Measurements from ENCODE around the gene DNAJB13. TPM values are rescaled to one million over a fixed set of nuclear protein-coding genes. Genes with fewer than 3 reads are reported as not detected.
A peak's percentile ranks its signal among the peaks of the same experiment; 100 is the strongest.

The DNAJB13 gene
- total and polyA plus RNA-seq, 2 of the 13 experiments (the other 11 are each of a cell fraction or from before 2014, with no cell fraction given): 2.3 TPM; not detected in 1

DNA sequence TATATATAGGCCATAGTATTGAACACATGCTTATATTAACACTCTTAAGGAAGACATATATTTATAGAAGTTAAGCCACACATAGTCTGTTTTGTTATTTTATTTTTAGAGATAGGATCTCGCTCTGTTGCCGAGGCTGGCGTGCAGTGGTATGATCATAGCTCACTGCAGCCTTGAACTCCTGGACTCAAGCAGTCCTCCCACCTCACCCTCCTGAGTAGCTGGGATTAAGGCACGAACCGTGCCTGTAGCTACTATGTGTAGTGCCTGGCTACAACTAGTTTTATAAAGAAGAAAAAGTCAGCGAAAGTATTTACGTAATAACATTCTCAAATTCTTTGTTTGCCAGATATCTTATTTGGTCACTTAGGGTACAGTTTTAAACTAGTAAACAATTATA is 37.4 kb downstream of the DNAJB13 start:
- H3K36me3 ChIP-seq (replicated peaks in 1 of 2; ENCODE audit: control insufficient read depth in 1 of 2, insufficient read depth in 2 of 2, low read length in 2 of 2): no peaks in the 10 kb centered on the region
- CTCF ChIA-PET (ENCODE audit: low intra/inter-chr PET ratio, low total read pairs): no interaction called here
- no peaks in the 10 kb centered on the region; a peak in 1 of 5 replicates for H3K27me3 ChIP-seq (ENCODE audit: control insufficient read depth in 1 of 2, insufficient read depth in 2 of 2, low read length in 2 of 2)
- peaks cover 41% of the 10 kb centered on the region for H3K4me1 ChIP-seq (ENCODE audit: insufficient read depth, low read length)
- BruUV-seq (replicated peaks): no TSS peak
- DNase-seq (ENCODE audit: low spot score) (peak; percentile 13), ATAC-seq (no peak), FAIRE-seq (no peak)
- H2AFZ ChIP-seq (ENCODE audit: low read length): no peak overlapping the region
- TF ChIP-seq, protein P1, sequence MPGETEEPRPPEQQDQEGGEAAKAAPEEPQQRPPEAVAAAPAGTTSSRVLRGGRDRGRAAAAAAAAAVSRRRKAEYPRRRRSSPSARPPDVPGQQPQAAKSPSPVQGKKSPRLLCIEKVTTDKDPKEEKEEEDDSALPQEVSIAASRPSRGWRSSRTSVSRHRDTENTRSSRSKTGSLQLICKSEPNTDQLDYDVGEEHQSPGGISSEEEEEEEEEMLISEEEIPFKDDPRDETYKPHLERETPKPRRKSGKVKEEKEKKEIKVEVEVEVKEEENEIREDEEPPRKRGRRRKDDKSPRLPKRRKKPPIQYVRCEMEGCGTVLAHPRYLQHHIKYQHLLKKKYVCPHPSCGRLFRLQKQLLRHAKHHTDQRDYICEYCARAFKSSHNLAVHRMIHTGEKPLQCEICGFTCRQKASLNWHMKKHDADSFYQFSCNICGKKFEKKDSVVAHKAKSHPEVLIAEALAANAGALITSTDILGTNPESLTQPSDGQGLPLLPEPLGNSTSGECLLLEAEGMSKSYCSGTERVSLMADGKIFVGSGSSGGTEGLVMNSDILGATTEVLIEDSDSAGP (CRISPR knock-in tag; IDR thresholded peaks at IDR 0.05; ENCODE audit: borderline replicate concordance): no peak
- TF ChIP-seq TEAD3 (CRISPR knock-in tag; optimal IDR thresholded peaks at IDR 0.05; ENCODE audit: borderline replicate concordance): peak; percentile 12
- no peak for TF ChIP-seq HDAC2 (CRISPR knock-in tag; IDR thresholded peaks at IDR 0.05)
- TF ChIP-seq, protein P2, sequence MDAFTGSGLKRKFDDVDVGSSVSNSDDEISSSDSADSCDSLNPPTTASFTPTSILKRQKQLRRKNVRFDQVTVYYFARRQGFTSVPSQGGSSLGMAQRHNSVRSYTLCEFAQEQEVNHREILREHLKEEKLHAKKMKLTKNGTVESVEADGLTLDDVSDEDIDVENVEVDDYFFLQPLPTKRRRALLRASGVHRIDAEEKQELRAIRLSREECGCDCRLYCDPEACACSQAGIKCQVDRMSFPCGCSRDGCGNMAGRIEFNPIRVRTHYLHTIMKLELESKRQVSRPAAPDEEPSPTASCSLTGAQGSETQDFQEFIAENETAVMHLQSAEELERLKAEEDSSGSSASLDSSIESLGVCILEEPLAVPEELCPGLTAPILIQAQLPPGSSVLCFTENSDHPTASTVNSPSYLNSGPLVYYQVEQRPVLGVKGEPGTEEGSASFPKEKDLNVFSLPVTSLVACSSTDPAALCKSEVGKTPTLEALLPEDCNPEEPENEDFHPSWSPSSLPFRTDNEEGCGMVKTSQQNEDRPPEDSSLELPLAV (CRISPR knock-in tag; conservative IDR thresholded peaks at IDR 0.05; ENCODE audit: low read depth): no peak
- TF ChIP-seq ZNF263 (CRISPR knock-in tag; IDR thresholded peaks at IDR 0.05): peak; percentile 89
- no peak for TF ChIP-seq ZBTB7A (CRISPR knock-in tag; IDR thresholded peaks at IDR 0.05)
- no peak for TF ChIP-seq ATRX (CRISPR knock-in tag; IDR thresholded peaks at IDR 0.05; ENCODE audit: borderline replicate concordance)
- TF ChIP-seq MAF1 (CRISPR knock-in tag; IDR thresholded peaks at IDR 0.05; ENCODE audit: borderline replicate concordance): no peak
- no peak for TF ChIP-seq ETV6 (CRISPR knock-in tag; conservative IDR thresholded peaks at IDR 0.05)
- no peak for TF ChIP-seq KLF6 (CRISPR knock-in tag; IDR thresholded peaks at IDR 0.05)
- TF ChIP-seq, protein P3, sequence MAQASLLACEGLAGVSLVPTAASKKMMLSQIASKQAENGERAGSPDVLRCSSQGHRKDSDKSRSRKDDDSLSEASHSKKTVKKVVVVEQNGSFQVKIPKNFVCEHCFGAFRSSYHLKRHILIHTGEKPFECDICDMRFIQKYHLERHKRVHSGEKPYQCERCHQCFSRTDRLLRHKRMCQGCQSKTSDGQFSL (CRISPR knock-in tag; IDR thresholded peaks at IDR 0.05): no peak
- no peak for TF ChIP-seq ELF4 (CRISPR knock-in tag; IDR thresholded peaks at IDR 0.05; ENCODE audit: borderline replicate concordance)
- TF ChIP-seq HNF4A (CRISPR knock-in tag; IDR thresholded peaks at IDR 0.05): peak; percentile 63; the same call in 1 of the 2 replicates
- no peak overlapping the region for H3K9ac ChIP-seq (ENCODE audit: insufficient read depth, low read depth, low read length)
- intact Hi-C loops (cut with micrococcal nuclease; ENCODE audit: unreplicated experiment): no loop called here
- POLR2A ChIA-PET: no interaction called here
- 0 out of 2 replicates have a peak overlapping the region, but pooled peaks have one; percentile 27 for H3K4me2 ChIP-seq (ENCODE audit: low read depth, low read length)
- no peaks in the 10 kb centered on the region for H4K20me1 ChIP-seq (ENCODE audit: insufficient read depth, low read length)
- in situ Hi-C loops (cut with HindIII; ENCODE audit: extremely low pct_ligation_motif_present, low pct_unique_long_range_greater_than_20kb): no loop called here
- H3K79me2 ChIP-seq (ENCODE audit: insufficient read depth, low read length): no peaks in the 10 kb centered on the region
- H3K9me3 ChIP-seq (ENCODE audit: low read length): no peaks in the 10 kb centered on the region
- 28% methylated on average over 7 of the region's 7 CpGs for WGBS (ENCODE audit: low lambda C conversion rate)
- no peak overlapping the region for H3K27ac ChIP-seq (ENCODE audit: extremely low read length, insufficient read depth, low read length)
- no peak overlapping the region for H3K4me3 ChIP-seq (replicated peaks in 1 of 3; ENCODE audit: insufficient read depth in 1 of 3, low read depth in 2 of 3, low read length in 3 of 3)

Data from HepG2 (cell line).